Sigmoid colon (tissue), 3 donors: Measurements from ENCODE around the gene CEP126.

ENCODE experiments used
- POLR2A ChIP-seq, 2 donors: fragments of 450-650 bp; IDR thresholded peaks; one replicate each; pipeline ENCODE4 v1.6.1; 2016; ENCODE audit warnings: antibody characterized with exemption in 2 of 2, mild to moderate bottlenecking in 2 of 2, moderate library complexity in 2 of 2
- TF ChIP-seq, protein P1 (sequence below), 4 experiments: fragments of 450-650 bp in 3 of 4; fragments of 200-600 bp in 1 of 4; IDR thresholded peaks; one replicate each; pipeline ENCODE4 v1.5.1; 2016 to 2019; ENCODE audit warnings: antibody characterized with exemption in 4 of 4, mild to moderate bottlenecking in 3 of 4, moderate library complexity in 2 of 4

DNA sequence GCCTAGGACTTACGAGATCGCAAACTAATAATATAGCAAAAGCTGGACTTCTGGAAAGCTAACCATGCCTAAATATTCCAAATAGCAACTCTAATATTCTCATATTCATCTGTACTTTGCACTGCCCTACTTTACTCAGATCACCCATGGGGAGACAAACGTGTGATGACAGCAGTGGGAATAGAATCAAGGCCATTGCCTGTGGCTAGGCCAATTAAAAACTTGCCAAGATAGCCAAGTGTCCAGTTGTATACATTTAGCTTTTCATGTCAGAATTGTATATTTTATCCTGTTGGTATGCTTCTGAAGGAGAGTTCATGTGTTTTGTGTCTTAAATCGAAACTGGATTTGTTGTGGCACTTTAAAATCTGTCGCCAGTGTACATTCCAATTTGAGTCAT, 1.2 kb upstream of the CEP126 start:
- TF ChIP-seq, protein P1, sequence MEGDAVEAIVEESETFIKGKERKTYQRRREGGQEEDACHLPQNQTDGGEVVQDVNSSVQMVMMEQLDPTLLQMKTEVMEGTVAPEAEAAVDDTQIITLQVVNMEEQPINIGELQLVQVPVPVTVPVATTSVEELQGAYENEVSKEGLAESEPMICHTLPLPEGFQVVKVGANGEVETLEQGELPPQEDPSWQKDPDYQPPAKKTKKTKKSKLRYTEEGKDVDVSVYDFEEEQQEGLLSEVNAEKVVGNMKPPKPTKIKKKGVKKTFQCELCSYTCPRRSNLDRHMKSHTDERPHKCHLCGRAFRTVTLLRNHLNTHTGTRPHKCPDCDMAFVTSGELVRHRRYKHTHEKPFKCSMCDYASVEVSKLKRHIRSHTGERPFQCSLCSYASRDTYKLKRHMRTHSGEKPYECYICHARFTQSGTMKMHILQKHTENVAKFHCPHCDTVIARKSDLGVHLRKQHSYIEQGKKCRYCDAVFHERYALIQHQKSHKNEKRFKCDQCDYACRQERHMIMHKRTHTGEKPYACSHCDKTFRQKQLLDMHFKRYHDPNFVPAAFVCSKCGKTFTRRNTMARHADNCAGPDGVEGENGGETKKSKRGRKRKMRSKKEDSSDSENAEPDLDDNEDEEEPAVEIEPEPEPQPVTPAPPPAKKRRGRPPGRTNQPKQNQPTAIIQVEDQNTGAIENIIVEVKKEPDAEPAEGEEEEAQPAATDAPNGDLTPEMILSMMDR (IDR thresholded peaks at IDR 0.05): no peak
- TF ChIP-seq POLR2A (IDR thresholded peaks at IDR 0.05): no peak
